NCI-H2107 treated with DMSO at 0.1 percent for 48 hours (cell line): ENCODE results near the gene MAPK8IP1.
"Not testable (repeated sequence)": the region's sequence is repeated elsewhere in the genome, so short reads cannot be mapped to it uniquely, and the experiment has no call there.

Source experiments
- DNase-seq: peaks from one replicate; lab custom pipeline; 2025; ENCODE audit not compliant: unreplicated experiment; lab: John Stamatoyannopoulos, UW

MAPK8IP1 gene

DNA sequence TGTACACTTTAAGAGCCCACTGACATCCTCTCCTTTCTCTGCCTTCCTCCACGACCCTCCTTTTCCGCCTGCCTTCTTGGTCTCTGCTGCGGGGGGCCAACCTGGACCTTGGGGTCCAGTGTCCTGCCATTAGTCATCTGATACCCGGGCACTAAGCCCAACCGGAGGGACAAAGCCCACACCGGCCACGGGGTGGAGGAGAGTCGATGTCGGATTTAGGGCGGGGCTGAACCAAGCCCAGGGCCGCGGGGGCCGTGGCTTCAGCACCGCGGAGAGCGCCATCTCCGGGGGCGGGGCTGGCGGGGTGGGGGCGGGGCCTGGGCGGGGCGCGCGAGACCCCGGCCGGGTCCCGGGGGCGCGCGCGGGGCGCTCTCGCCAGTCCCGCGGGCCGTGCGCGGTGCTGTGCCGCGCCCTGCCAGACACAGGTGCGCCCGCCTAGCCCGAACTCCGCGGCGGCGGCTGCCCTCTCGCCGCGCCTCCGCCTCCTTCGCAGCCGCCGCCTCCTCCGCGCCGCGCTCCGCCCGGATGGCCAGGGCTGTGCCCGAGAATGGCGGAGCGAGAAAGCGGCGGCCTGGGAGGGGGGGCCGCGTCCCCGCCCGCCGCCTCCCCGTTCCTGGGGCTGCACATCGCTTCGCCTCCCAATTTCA is at the start of gene MAPK8IP1:
TSS of gene MAPK8IP1 (plus strand) at position 378 of the 647 bp plus-strand sequence. CDS start at position 548, 170 bp downstream.
- peak; percentile 37 for DNase-seq

DNA sequence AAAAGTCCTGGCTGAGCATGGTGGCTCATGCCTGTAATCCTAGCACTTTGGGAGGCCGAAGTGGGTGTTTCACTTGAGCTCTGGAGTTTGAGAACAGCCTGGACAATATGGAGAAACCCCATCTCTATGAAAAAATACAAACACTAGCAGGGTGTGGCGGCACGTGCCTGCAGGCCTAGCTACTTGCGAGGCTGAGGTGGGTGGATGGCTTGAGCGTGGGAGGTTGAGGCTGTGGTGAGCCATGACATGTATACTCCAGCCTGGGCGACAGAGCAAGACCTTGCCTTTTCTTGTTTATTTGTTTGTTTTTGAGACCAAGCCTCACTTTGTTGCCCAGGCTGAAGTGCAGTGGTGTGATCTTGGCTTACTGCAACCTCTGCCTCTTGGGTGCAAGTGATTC is 46.2 kb upstream of the MAPK8IP1 start:
- DNase-seq, result no peak

DNA sequence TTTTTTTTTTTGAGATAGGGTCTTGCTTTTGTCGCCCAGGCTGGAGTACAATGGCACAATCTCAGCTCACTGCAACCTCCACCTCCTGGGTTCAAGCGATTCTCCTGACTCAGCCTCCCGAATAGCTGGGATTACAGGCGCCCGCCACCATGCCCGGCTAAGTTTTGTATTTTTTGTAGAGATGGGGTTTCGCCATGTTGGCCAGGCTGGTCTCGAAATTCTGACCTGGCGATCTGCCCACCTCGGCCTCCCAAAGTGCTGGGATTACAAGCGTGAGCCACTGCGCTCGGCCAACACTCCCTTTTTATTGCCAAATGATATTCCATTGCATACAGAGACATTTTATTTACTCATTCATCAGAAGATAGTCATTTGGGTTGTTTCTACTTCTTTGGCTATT is 45.2 kb upstream of the MAPK8IP1 start:
- not testable (repeated sequence) for DNase-seq

DNA sequence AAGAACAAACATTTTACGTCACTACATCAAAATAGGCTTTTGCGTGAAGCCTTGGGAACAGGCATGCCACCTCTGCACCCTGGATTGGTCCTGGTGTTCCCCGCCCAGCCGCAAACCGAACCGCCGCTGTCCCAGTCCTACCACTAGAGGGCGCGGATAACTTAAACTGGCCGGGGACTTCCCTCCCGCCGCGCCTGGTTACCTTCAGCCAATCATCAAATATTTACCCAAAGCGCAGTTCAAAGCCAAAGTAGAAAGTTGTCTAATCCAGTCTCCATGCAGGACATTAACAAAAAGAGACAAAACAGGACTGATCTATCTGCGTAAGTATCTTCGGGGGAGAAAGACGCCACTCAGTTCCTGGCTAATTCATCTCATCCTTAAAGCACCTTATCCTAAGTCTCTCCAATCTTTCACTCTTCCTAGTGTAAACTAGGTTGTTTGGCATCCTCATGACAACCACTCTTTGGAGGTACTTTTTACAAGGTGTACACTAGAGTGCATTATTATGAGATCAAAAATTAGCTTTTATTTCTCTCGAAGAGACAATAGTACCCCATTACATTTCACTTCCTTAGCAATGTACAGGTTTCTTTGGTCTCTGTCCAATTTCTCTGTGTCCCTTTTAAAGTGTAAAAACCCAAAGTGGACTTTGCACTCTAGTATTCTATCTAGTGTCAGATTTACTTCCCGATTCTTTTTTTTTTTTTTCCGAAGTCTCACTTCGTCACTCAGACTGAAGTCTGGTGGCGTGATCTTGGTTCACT is 42.1 kb upstream of the MAPK8IP1 start:
- peak; percentile 68 for DNase-seq

DNA sequence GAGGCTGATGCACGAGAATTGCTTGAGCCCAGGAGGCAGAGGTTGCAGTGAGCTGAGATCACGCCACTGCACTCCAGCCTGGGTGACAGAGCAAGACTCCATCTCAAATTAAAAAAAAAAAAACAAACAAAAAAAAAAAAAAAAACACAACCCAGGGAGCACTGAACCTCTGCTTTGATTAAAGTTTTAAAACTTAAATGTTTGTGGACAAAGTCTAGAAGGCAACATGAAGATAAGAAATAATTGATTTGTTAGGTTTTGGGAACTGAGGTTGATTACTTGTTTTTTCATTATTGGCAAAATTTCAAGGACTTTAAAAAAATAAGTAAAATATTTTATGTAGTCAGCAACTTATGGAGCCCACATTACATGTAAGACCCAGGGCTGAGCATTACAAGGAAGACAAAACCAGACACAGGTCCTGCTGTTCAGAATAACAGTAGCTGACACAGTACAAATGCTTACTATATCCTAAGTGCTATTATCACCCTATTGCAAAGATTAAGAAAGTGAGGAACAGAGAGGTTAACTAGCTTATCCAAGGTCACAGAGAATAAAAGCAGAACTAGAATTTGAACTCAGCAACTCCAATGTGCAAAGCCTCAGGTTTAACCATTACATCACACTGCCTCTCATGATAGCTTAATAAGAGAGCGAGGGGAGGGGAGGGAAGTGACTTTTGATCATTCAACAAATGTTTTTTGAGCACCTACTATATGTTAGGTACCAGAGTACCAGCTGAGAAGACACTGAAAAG is 40.5 kb upstream of the MAPK8IP1 start:
- no peak for DNase-seq

DNA sequence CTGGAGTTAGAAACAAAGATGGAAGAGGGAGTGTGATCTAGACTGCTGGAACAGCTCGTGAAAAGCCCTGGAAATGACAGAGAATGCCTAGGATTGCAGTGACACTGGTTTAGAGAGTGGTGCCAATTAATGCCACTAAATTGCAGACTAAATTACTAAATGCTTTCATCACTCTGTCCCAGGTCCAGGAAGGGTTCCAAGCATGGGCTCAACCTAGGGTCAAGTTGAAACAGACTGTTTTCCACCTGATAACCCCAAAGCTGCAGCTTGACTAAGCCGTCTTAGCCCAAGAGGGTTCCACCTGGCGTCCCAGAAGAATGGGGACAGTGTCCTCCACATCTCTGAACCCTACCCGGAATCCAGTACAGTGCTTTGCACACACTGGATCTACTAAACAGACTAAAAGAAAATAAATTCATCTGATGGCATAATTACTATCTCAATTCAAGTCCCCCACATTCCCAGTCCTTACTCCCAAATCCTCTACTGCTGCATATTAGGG is 39.2 kb upstream of the MAPK8IP1 start:
- no peak for DNase-seq

DNA sequence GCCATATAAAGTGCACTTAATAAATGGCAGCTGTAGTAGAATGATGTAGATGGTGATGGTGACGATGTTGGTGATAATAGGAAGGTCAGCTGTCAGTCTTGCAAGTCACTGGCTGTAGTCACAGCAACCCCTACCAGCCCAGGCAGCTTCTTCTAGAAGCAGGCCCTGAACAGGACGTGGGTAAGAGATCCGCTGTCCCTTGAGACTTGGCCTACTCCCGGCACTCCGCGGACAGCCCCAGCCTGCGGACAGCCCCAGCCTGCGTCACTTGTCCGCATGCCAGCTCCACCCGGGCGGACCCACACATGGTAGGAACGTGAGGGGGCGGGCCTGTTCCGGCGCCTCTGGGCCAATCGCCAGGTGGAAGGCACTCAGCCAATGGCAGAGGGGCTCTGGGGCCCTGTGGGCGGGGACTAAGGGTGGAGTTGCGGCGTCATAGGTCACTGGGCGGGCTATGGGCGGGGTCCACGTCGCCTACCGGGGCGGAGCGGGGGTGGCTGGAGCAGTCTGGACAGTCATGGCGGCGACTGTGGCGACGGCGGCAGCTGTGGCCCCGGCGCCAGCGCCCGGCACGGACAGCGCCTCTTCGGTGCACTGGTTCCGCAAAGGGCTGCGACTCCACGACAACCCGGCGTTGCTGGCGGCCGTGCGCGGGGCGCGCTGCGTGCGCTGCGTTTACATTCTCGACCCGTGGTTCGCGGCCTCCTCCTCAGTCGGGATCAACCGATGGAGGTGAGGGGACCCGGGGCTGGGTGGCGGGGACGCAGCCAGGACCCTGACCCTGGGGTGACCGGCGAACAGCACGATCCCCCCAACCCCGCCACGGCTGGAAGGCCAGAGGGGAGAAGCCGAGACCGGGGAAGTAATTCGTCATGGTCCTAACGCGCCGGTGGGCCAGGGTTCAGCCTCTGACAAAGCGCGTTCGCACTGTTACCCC is 38.2 kb upstream of the MAPK8IP1 start, which contains the start of gene CRY2:
TSS of gene CRY2 (plus strand) at position 502 of the 937 bp plus-strand sequence. CDS start at position 518, 16 bp downstream.
- DNase-seq, result peak; percentile 72

DNA sequence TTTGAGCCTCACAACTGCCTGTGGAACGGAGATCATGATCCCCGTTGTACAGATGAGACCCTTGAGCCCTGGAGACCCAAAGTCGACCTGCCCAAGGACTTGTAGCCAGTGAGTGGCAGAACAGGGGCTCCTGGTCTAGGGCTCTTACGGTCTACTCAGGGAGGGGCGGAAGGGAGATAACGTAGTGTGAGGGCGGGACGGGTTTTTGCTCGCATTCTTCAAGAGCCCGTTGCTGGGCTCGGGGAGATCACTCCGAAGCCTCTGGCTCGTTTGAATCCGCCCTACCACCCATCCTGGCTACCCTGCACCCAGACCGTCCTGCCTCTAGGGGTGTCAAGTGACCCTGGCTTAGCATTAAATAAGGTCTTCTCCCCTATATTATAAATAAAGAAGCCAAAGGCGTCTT is 37.5 kb upstream of the MAPK8IP1 start:
- peak; percentile 11 for DNase-seq

DNA sequence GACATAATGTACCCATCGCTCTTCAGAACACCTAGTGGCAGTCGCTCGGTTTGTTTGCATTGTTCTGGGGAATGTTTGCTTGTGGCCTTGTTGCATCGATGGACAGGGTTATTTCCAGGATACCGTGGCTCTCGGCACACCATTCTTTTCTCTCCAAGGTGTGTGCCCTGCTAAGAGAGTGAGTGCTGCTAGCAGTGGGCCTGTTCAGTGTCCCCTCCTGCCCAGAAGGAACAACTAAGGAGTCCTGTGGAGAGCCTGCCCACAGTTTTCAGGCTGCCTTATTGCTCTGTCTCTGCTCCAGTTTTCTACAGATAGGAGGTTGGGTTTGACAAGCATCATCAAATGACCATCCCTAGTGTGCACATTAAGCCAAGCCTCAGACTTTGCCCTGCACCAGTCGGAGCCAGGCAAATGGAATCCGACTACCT is 36.8 kb upstream of the MAPK8IP1 start:
- no peak for DNase-seq

DNA sequence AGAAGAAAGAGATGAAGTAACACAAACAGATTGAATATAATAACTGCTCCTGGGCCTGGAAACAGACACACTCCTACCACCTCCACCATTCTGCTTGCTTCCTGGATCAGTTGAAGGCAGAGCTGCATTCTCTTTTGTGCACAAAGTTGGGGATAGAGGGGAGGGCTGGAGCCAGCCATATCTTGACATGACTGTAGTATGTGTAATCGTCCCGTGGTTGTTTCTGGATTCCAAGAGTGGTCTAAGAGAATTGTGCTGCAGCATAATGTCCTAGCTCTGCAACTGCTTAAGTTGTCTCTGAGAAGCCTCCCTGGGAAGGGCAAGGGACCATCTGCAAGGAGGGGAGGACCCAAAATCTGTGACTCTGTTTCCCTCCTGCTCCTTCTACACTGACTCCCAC is 35.0 kb upstream of the MAPK8IP1 start:
- no peak for DNase-seq

DNA sequence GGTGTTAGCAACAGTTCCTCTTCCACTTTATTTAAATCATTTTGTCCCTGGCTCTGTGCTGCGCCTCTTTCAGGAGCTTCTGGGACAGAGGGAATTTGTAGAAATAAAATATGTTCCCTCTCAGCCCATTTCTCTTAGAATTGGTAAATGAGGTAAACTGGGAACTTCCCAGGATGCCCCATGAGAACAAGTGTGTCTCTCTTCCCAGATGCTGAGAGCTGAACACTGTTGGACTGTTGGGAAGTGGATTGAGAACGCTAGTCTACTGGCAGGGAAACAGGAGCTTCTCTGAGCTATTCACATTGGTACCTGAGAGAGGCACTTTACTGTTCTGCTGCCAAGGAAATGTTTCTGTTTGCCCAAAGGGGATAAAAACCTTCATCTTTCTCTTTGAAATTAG is 34.2 kb upstream of the MAPK8IP1 start:
- DNase-seq, result no peak

DNA sequence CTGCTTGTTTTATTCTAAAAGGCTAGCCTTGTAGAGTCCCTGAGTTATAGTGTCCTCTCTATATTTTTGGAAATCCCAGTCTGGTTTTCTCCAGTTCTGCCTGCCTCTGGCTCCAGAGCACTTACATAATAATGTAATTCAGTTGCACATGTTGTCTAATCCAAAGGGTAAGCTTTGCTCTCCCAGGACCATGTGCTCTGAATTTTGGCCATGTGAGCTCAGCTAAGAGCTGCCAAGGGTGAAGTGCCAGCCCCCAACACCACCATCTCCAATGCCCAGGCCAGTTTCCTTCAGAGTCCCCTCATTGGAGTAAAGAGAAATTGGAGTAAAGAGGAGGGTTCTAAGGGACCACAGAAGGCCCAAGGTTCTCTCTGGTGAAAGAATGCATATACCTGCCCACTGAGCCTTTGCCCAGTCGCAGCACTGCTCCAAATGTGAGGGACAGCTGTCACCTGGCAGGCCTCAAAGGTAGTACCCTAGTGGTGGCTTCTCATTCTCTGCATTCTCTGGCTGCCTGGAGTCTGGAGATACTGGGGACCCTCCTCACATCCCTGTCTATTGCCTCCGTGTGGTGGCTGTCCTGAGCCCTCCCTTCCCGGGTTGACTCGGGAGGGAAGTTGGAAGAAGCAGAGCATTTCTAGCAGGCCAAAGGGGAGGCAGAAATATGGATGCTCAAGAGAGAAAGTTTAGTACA is 33.3 kb upstream of the MAPK8IP1 start:
- DNase-seq, result no peak

DNA sequence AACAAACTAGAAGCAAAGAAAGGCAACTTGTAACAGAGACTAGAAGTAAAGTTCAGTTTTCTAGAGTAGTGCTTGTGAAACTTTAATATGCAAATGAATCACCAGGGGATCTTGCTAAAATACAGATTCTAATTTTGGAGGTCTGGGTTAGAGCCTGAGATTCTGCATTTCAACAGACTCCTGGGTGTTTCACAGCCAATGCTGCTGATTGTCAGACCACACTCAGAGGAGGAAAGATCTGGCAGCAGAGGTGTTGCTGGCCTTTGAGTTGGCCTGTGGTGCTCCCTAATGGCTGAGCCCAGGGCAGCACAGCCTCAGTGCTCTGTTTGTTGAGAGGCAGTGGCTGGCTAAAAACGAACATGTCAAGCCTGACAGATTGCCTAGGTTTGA is 32.7 kb upstream of the MAPK8IP1 start:
- no peak for DNase-seq

DNA sequence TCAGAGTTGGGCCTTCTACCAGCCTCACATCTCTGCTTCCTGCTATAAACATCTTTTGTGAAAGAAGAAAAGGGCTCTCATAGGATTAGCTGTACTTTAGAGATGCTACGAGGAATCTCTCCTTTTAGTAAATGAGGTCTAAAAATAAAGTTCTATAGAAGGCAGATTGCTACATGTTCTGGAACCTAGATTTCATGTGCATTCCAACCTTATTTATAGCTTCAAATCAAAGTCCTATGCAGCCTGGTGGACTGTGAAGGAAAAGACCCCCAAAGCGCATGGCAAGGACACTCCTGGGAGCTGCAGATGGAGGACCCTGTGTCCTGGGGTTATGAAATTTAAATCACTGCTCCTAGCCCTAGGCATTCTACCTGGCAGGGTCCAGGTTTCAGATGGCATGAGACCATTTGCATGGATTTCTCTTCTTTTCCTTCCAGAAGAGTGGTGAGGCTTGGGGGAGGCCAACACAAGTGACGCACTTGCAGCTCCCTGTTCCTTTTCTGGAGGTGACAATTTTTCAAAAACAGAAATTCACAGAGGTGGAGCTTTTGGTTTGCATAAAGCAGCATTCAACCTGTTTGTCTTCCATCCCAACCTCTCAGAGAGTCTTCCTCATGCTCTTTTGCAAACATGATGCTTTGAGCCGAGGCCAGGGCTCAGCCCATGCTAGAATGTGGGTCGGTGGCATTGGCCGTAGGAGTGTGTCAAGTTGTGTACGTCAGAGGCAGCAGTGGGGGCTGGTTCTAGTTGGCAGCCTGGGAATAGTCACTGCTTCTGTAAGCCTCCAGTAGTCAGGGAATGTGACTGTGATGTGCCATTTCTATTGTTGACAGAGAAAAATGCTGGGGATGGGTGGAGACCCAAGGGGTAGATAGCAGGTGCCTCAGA is 31.9 kb upstream of the MAPK8IP1 start:
- DNase-seq, result no peak

DNA sequence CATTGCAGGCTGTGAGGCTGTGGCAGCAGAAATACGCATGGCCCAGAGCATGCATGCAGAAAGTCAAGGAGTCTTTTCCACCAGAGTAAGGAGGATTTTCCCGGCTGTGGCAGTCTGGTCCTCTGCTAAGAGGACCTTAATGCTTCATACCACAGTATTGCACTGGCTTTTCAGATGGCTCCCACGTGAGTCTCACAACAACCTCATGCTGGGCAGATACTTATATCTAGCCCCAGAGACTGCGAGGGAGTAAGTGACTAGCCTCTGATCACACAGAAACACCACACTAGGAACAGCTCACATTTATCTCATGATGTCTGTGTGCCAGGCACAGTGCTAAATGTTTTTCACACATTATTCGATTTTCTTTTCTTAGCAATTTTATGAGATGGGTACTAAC is 30.1 kb upstream of the MAPK8IP1 start:
- DNase-seq, result no peak

DNA sequence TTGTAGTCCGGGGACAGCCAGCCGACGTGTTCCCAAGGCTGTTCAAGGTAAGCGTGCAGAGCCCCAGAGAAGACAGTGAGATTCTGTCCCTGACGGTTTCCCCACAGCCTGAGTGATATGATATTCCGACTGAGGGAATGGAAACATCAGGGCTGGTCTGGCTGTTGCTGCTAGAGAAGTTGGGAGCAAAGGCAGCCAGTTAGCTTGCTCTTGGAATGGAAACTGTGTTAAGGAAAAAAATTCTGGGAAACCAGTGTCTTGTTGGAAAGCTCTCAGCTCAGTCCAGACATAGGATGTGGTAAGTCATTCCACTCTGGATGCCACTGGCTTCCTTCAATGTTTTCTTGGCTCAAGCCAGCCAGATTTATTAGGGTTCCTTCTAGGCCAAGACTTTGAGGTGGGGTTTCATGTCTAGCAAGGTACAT is 29.4 kb upstream of the MAPK8IP1 start:
- DNase-seq, result no peak

DNA sequence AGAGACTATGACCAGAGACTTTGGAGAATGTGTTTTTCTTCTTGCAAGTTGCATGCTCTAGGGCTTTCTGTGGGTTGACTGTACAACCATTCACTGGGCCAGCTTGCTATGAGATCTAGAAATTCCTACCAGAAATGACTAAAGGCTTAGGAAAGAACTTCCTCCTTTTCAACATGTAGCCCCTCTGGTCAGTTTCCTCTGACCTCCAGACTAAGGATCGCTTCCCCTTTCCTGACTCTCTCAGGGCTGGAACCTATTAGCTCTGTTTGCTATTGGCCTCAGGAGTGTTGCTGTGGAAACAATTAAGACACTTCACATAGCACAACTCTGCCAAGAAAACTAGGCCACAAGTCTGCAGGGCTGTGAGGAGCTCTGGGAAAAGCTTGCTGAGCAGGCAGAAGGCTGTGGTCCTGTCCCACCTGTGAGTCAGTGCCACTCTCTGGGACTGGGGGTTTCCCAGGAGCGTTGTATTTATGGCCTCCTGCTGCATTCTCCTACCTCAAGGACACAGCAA is 27.4 kb upstream of the MAPK8IP1 start:
- DNase-seq, result peak; percentile 42

DNA sequence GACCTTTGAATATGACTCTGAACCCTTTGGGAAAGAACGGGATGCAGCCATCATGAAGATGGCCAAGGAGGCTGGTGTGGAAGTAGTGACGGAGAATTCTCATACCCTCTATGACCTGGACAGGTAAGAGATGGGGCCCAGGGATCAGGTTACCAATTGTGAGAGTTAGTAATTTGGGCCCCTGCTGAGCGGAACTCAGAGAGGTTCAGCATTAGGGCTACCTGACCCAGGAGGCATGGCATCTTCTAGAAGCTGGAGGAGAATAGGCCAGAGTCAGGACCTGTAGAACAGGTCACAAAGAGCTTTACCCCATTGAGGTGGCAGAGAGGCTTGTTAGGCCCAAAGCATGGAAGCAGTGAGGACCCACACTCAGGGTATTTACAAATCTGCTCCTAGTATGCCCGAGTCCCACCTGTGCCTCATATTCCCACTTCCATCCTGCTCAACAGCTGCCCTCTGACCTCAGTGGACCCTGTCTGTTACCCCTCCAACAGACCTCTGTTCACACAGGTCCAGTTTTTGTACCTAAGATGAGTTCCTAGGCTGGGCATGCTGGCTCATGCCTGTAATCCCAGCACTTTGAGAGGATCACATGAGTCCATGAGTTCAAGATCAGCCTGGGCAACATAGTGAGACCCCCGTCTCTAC is 26.6 kb upstream of the MAPK8IP1 start:
- DNase-seq, result no peak
